HG03060 (cell line): ENCODE measurements around the gene RSRC1.

Experiments
- ATAC-seq: cut with Tn5 transposase; IDR thresholded peaks from one replicate; pipeline ENCODE4 v1.9.1; 2021; ENCODE audit warnings: low read depth, moderate number of reproducible peaks; ENCODE audit not compliant: unreplicated experiment

Gene RSRC1

GRCh38 chr3:158562674-158563073 is 452.8 kb downstream of the RSRC1 start:
- no peak for ATAC-seq

- ATAC-seq = no peak
Observed at GRCh38 chr3:158563076-158563475, 453.2 kb downstream of the RSRC1 start.

- no peak for ATAC-seq
Observed at GRCh38 chr3:158565076-158565475, 455.2 kb downstream of the RSRC1 start.

- ATAC-seq = no peak
Observed at GRCh38 chr3:158568784-158569183, 458.9 kb downstream of the RSRC1 start.

DNA sequence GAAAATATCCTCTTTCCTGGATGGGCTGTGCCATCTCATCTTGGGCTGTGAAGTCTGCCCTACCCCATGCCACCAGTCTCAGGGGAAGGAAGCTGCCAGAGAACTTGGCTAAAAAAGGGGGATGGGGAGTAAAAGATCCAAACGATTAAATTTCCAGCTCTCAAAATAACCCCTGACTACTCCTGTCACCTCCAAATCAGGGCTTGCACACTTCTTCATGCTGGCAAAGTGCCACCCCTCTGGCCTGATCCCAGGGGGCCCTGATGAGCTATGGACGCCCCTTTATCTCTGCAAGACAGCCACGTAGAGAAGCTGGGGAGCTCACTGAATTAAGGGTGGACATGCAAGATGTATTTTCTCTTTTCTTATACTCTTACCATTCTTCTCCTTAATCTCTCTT is 459.9 kb downstream of the RSRC1 start:
- ATAC-seq = no peak

DNA sequence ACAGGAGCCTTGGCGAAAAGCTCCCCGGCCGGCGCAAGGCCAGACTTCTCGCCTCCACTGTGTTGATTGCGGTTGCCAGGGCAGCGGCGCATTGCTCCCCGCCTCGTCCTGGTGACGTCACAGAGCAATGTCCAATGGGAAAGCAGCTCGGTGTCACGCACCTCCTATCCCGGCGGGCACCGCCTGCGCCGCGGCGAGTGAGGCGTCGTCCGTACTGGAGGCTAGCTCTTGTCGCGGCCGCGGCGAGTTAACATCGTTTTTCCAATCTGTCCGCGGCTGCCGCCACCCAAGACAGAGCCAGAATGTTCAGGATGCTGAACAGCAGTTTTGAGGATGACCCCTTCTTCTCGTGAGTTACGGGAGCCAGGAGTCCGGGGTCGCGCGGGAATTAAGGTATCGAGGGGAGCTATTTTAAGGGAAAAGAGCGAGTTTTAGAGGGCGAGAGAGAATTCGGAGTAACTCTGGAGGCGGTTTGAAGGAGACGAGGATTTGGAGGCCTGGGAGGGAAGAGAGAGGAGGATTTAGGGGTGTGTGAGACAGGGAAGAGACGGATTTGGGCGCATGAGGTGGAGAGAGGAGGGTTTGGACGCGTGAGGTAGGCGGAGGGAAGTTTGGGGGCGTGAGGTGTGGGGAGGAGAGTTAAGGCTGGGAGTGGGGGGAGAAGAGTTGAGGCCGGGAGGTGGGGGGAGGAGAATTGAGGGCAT is 461.3 kb downstream of the RSRC1 start, which contains the start of gene MLF1:
Gene MLF1, plus strand, starts transcription at position 196 of the 704 bp plus-strand sequence. Its CDS starts 107 bp downstream, at position 303.
- no peak for ATAC-seq

DNA sequence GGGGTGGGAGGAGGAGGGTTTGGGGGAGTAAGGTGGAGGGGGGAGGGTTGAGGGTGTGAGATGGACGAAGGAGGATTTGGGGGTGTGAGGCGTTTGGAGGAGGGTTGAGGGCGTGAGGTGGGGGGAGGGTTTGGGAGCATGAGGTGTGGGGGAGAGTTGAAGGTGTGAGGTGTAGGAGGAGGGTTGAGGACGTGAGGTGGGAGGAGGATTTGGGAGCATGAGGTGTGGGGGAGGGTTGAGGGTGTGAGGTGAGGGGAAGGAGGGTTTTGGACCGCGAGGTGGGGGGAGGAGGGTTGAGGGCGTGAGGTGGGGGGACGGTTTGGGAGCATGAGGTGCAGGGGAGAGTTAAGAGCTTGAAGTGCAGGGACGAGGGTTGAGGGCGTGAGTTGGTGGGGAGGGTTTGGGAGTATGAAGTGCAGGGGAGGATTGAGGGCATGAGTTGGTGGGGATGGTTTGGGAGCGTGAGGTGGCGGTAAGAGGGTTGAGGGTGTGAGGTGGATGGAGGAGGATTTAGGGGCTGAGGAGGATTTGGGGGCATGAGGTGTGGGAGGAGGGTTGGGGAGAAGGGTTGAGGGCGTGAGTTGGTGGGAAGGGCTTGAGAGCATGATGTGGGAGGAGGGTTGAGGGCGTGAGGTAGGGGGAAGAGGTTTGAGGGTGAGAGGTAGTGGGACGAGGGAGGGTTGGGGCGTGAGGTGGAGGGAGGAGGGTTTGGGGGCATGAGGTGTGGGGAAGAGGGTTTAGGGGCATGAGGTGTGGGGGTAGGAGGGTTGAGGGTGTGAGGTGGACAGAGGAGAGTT is 462.3 kb downstream of the RSRC1 start:
- no peak for ATAC-seq

DNA sequence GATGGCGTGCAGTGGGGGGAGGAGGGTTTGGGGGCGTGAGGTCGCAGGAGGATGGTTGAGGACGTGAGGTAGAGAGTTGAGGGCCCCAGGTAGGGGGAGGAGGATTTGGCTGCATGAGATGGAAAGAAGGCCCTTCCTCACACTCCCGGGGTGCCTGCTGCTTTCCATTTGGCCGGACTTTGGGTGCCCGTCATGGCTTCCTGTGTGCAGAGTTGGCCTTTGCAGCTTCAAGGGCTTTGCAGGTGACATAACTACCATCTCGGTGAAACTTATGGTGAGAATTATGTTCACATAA is 462.8 kb downstream of the RSRC1 start:
- no peak for ATAC-seq

DNA sequence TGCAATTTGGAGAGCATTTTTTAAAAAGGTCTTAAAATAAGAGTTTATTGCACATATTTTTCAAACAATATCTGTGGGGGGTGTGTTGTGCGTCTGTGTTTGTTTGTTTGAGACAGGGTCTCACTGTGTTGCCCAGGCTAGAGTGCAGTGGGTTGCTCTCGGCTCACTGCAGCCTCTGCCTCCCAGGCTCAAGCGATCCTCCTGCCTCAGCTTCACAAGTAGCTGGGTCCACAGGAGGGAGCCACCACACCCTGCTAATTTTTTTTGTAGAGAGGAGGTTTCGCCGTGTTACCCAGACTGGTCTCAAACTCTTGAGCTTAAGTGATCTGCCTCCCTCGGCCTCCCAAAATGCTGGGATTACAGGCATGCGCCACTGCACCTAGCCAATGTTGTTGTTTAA is 463.8 kb downstream of the RSRC1 start:
- ATAC-seq = no peak

DNA sequence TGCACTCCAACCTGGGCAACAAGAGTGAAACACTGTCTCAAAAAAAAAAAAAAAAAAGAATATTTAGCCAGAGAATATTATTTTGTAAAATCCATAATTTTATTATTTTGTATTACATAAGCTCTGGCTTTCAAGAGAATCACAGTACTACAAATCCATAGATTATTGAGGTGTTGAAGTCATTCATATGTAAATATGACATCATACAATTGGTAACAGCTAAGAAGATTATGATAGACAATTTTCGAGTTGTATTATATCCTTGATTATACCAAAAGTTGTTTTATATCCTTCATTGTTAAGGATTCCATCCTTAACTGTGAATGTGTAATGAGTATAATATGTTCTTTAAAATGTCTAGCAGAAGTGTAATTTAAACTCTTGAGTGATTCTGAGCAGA is 464.8 kb downstream of the RSRC1 start:
- ATAC-seq = no peak

DNA sequence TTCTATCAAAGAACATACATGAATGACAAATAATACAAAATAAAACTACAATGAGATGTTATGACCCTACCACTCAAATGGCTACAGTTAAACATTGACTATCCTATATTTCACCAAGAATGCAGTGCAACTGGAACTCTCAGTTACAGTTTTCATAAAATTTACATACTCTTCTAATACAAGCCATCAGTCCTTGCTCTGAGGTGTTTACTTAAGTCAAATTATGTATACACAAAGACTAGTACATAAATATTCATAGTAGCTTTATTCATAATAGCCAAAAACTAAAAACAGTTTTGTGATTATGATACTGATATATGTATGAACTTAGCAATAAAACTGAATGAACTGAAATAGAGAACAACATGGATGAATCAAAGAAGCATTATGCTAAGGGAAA is 480.3 kb downstream of the RSRC1 start:
- ATAC-seq = no peak
